NCI-H748 (cell line): ENCODE results near the gene MRPL11.
"Not testable (repeated sequence)": the region's sequence is repeated elsewhere in the genome, so short reads cannot be mapped to it uniquely, and the experiment has no call there.

Source experiments
- DNase-seq: peaks from one replicate; lab custom pipeline; 2025; ENCODE audit not compliant: unreplicated experiment; lab: John Stamatoyannopoulos, UW

The MRPL11 gene

DNA sequence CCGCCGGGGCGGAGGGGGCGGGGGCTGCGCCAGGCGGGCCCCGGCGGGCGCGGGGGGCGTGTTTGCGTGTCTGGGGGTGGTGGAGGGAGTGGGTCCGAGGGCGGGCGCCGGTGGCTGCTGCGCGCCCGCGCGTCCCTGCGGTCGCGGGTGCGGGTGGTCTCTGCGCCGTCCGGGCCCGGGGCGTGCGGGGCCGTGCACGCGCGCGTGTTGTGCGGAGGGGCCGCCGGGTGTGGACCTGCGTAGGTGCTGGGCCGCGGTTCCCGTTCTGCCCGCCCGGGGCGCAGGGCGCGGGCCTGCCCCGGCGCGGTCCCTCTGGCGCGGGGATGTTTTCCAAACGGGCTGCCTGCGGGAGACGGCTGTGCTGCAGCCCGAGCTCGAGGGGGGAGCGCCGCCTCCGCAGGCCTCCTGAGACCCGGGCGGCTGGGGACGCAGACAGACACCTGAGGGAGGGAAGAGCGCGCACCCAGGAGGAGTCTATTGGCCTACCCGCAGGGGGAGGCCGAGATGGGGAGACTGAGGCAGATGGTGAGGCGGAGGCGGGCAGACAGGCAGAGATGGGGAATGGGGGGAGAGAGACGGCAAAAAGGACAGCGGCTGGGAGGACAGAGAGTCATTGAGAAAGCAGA lies 28.5 kb upstream of the MRPL11 start:
- DNase-seq: no peak

DNA sequence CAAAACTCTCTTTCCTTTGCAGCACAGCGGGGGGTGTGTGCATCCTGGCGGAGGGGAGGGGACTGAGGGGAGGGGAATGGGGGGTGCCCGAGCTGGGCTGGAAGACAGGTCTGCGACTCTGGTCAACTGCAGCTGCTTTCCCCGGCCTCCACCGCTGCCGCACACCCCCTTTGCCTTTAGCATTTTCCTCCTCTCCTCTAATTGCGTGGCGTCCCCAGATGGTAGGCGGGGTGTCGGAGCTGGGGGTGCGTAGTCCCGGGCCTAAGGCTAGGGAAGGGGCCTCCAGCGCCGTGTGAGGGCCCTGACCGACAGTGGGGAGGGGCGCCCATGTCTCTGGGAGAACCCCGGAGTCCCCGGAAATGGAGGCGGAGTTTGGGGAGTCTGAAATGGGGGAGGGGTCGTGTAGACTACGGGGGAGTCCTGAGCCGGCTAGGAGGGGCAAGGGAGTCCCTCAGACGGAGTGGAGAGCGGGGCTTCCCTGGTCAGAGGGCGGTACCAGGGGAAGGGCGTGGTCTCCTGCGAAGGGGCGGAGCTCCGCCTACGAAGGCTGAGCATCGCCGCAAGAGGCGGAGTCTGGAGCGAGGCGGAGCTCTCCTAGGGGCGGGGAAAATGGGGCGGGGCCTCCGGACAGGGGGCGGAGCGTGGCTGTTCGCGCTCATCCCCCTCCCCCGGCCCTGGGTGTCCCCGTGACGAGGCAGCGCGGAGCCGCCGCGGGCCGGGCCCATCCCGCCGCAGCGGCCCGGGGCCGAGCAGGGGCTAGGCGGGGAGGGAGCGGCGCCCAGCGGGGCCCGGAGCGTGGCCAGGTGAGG lies 27.8 kb upstream of the MRPL11 start, which contains the start of gene PELI3:
PELI3 (plus strand) TSS at position 681 of the 809 bp plus-strand sequence. CDS start 1,224 bp downstream, outside the sequence.
- DNase-seq: peak; percentile 87

DNA sequence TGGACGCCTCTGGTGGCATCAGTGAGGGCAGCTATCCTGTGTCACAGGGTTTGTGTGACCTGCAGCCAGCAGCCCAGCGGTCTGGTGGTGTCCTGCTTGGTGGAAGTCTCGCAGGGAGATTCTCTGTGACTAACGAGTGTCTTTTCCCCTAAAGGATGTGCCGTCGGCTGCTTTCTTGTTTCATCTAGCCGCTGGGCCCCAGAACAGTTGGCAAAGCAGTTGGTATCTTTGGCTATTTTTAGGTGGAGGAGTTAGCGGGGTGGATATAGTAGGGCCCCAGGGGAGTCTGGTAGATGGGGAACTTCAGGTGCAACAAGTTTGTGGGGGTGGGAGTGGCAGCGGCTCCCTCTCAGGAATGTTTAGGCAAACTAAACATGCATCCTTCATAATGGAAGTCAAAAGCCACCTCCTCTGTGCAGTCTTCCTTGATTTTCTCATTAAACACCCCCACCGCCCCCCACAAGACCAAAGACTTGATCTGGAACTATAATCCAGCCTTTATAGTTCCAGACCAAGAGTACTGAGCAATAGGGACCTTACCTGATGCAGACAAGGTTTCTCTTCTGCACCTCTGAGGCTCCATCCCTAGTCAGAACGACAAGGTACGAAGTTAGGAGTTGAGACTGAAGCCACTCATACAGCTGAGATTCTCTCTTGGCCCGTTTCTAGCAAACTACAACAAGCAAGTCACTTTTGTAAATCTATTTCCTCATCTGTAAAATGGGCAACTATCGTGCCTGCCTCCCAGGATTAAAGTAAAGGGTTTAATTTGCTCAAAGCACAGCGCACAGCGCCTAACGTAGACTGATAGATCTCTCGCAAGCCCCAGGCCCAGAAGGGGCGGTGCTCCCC lies 27.0 kb upstream of the MRPL11 start:
- DNase-seq: no peak

DNA sequence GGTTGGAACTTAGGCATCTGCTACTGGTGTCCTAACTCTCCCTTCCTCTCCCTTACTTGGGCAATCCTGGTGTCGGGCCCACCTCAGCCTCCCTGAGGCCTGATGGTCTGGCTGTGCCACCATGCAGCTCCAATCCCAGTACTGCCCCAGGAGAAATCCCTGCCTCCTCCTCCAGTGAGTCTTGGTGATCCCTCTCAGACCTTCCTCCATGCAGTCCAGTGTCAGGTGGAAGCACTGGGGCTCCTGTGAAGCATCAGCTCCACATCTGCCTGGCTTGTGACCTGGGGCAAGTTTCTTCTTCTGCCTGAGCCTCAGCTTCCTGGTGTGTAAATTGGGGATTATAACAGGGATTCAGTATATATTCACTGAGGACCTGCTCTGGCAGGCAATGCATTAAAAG lies 26.3 kb upstream of the MRPL11 start:
- DNase-seq: no peak

DNA sequence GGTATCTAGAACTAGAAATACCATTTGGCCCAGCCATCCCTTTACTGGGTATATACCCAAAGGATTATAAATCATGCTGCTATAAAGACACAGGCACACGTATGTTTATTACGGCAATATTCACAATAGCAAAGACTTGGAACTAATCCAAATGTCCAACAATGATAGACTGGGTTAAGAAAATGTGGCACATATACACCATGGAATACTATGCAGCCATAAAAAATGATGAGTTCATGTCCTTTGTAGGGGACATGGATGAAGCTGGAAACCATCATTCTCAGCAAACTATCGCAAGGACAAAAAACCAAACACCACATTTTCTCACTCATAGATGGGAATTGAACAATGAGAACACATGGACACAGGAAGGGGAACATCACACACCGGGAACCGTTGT lies 25.5 kb upstream of the MRPL11 start:
- not testable (repeated sequence) for DNase-seq

DNA sequence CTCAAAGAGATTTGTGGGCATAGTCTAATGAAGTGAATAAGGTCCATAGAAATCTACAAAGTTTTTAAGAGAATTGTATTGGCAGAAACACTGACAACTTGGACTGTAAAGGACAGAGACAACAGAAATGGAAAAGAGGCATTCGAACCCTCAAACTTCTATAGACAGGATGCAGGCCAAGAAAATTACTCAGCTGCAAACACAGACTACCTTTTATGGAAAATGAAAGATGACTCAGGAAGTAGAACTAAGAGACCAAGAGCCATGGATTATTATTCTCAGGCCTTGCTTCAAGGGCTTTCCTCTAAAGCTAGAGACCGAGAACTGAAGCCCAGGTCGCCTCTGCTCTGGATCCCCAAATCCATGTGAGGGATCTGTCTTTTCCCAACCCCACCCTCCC lies 24.3 kb upstream of the MRPL11 start:
- DNase-seq: no peak

DNA sequence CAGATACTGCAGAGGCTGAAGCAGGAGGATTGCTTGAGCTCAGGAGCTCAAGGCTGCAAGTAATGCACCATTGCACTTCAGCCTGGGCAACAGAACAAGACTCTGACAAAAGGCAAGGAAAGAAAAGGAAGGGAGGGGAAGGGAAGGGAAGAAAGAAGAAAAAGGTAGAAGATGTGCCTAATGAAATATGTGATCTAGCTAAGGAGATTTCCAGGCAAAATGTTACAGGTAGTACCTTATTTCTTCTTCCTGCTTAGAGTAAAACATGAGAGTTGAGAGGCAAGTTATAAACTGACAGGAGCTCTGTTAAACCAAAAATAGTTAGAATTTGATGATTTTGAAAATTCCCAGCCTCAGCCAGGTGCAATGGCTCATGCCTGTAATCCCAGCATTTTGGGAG lies 23.4 kb upstream of the MRPL11 start:
- no peak for DNase-seq

DNA sequence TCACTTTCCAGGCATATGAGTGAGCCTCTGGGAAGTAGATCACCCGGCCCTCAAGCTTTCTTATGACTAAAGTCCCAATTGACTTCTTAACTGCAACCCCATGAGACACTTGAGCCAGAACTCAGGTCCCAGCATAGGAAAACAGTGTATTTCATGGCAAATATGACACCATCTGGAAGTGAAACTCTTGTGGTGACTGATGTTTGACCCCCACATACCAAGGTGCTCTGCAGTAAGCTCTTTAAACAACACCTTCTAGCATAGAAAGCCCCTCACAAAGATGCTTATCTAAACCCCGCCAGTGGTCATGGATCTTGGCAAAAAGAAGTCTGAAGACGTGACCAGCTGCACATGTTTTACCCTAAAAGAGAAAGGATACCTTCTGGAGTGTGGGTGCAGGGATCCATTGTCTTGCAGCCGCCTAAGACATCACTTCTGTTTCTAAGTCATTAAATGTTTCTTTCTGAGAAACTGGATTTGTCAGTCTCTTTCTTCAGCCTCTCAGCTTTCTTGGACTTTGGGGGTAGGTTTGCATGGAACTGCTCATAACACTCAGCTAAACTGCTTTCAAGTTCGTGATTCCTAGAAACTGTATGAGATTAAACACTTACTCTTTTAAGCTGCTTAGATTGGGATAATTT lies 20.6 kb upstream of the MRPL11 start:
- DNase-seq: no peak

DNA sequence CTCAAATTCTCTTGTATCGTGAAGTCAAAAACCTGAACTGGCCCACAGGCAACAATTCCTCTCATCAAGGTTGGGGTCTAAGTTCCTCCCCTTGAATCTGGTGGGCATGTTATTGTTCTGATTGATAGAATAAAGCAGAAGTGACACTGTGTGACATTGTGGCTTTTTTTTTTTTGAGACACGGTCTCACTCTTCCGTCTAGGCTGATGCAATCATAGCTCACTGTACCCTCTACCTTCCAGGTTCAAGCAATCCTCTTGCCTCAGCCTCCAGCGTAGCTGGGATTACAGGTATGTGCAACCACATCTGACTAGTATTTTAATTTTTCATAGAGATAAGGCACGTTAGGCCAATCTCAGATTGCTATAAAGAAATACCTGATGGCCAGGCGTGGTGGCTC lies 19.2 kb upstream of the MRPL11 start:
- DNase-seq: no peak

DNA sequence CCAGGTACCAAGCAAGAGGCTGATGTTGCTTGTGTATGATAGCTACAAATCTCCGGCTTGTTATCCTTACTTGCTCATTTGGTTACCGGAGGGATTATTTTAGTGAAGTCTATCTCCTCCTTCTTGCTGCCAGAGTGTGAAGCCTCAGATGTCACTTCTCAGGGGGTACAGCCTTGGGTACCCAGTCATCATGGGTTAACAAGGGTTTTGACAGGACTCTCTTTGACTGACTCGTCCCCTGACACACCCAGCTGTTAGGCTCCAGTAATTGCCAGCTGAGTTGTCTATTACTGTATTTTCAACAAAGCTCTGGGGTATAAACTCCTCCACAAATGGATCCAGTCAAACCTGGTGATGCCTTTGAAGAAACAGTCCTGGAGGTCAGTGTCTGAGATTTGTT lies 16.2 kb upstream of the MRPL11 start:
- no peak for DNase-seq

DNA sequence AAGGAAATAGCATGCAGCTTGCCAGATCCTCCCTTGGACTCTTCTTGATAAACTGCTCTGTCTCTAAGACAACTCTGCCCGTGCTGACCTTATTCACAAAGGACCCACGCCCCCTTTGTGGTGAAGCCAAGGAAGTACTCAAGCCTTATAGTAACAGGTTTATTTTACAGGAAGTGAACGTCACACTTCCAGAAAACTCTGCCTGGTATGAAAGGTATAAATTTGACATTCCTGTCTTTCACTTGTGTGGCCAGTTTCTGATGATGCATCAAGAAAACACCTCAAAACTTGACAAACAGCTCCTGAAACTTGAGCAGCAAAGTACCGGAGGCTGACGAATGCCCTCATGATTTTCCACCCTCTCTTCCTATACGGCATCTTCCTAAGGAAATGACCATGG lies 15.6 kb upstream of the MRPL11 start:
- DNase-seq: no peak

DNA sequence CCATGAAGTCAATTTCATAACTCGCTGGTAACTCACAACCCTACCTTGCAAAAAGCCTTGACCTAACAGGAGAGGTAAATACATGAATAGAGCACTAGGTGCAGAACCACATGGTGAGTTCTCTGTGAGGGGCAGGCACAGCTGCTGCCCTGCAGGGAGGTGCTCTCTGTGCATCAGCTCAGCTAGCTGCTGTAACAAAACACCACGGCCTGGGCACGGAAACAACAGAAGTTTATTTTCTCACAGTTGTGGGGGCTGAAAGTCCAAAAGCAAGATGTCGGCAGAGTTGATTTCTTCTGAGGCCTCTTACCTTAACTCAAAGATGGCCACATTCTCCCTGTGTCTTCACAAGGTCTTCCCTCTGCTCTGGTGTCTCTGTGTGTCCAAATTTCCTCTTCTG lies 13.0 kb upstream of the MRPL11 start:
- no peak for DNase-seq

DNA sequence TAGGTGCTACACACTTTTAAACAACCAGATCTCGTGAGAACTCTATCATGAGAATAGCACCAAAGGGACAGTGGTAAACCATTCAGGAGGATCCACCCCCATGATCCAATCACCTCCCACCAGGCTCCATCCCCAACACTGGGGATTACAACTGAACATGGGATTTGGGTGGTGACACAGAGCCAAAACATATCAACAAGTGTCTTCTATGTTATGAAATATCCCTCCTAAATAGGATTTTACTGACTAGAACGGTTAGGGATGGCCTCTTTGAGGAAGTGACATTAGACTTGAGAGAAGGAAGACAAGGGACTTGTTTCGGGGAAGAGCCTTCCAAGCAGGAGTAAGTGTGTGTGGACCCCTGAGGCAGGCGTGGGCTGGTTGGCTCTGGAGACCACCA lies 11.9 kb upstream of the MRPL11 start:
- DNase-seq: no peak

DNA sequence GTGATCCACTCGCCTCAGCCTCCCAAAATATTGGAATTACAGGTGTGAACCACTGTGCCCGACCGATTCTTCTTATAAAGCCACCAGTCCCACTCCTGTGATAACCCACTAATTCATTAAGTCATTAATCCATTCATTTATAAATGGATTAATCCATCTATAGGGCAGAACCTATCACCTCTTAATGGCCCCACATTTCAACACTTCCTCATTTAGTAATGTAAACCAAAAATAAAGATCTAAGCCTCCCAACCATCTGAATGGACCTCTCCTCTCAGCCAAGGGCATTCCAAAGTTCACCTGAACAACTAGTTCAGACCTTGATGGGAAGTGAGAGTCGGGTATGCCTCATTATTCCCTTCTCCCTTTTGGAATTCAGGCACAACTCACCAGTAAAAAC lies 9.9 kb upstream of the MRPL11 start:
- DNase-seq: no peak

DNA sequence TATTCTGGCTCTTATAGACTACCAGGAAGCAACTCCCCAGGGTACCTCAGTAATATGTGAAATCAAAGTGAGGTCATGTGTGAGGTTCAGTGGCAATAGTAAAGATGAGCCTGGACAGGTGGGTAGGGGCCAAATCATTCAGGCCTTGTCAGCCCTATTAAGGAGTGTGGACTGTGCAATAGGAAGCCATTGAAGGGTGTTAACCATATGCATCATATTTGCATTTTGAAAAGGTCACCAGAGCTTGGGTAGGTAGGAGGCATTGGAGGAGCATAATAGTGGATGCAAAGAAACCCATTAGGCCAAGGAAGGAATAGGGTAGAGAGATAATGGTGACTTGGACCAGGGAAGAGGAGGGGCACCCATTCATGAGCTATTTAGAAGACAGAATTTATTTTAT lies 8.4 kb upstream of the MRPL11 start:
- no peak for DNase-seq

DNA sequence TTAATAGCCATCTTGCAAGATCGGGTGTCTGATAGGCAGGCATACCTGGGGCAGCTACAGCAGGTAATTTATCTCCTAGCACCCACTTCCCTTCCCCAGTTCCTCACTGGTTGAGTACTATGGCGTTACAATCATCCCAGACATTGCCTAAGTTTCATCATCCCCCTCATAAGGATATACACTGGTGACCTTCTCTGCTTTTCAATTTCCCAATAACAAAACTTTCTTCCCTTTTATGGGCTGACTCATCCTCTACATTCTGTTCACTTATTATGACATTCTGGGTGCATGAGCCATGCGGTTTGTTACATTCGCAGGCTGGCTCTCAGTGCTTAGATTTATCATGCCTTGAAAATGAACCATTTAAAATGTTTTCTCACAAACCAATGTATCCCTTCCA lies 5.0 kb upstream of the MRPL11 start:
- DNase-seq: no peak

DNA sequence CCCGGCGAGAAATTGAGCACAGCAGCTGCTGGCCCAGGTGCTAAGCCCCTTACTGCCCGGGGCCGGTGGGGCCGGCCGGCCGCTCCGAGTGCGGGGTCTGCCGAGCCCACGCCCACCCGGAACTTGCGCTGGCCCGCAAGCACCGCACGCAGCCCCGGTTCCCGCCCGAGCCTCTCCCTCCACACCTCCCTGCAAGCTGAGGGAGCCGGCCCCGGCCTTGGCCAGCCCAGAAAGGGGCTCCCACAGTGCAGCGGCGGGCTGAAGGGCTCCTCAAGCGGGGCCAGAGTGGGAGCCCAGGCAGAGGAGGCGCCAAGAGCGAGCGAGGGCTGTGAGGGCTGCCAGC lies 2.3 kb upstream of the MRPL11 start:
- DNase-seq: not testable (repeated sequence)

DNA sequence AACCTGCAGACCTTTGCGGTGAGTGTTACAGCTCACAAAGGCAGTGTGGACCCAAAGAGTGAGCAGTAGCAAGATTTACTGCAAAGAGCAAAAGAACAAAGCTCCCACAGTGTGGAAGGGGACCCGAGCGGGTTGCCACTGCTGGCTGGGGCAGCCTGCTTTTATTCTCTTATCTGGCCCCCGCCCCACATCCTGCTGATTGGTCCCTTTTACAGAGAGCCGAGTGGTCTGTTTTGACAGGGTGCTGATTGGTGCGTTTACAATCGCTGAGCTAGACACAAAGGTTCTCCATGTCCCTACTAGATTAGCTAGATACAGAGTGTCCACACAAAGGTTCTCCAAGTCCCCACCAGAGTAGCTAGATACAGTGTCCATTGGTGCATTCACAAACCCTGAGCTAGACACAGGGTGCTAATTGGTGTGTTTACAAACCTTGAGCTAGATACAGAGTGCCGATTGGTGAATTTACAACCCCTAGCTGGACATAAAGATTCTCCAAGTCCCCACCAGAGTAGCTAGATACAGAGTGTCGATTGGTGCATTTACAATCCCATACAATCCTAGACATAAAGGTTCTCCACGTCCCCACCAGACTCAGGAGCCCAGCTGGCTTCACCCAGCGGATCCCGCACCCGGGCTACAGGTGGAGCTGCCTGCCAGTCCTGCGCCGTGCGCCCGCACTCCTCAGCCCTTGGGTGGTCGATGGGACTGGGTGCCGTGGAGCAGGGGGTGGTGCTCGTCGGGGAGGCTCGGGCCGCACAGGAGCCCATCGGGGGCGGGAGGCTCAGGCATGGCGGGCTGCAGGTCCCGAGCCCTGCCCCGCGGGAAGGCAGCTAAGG lies 1.7 kb upstream of the MRPL11 start:
- DNase-seq: not testable (repeated sequence)

DNA sequence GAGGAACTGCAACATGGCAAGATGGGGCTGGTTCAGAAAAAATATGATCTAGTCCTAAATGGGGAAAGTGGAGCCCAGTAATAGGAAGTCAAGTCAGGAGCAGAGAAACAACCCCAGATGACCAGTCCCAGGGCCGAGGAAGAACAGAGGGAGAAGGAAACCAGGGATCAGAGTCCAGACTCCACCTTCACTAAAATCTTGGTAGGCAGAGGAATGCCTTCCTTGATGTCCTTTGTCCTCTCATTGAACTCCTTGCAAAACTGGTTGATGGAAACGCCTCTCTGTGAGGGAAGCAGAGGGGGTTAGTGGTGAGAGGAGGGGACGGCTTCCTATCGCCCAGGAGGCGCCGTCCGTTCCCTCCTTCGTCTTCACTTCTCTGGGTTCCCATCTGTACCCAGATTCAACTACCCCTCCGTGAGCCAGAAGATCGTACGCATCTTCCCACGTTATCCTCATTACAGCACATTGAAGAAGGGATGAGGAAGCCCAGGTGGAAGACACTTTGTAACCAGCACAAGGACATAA lies 607 bp downstream of the MRPL11 start:
- no peak for DNase-seq

DNA sequence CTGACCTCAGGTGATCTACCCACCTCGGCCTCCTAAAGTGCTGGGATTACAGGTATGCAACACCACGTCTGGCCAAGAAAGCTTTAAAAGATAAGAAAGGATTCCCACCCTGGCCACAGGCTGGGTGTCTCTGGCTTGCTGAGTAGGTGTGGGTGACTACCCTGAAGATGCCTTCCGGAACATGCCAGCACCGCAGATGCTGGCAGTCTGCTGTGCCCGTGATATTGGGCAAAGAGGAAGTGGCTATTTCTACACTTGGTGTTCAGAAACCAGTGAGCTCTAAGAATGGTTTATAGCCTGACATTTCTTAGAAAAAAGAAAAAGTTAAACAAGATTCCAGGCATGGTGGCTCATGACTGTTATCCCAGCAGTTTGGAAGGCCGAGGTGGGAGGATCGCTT lies 6.1 kb downstream of the MRPL11 start:
- no peak for DNase-seq
